Activated CD4-positive, alpha-beta T cell treated with anti-CD3 and anti-CD28 coated beads for 24 hours (primary cell): Measurements from ENCODE around the gene UNKL.

Experiments
- DNase-seq, 2 donors: peaks; one replicate each; pipeline ENCODE4 v3.0.0-alpha.2; 2020; ENCODE audit warnings: low read depth in 2 of 2

Gene UNKL

GRCh38 chr16:1414532-1415260 lies at the start of gene UNKL:
Gene UNKL (minus strand): TSS chr16:1414704. CDS start chr16:1414691, 13 bp downstream.
- peak; percentile 71 to 73 for DNase-seq

- DNase-seq: no peak
Measured at GRCh38 chr16:1461146-1461545, 46.6 kb upstream of the UNKL start.

GRCh38 chr16:1460602-1461138 lies 46.2 kb upstream of the UNKL start:
- DNase-seq: no peak

- DNase-seq: no peak
Measured at GRCh38 chr16:1459967-1460366, 45.5 kb upstream of the UNKL start.

GRCh38 chr16:1458977-1459341 lies 44.5 kb upstream of the UNKL start:
- DNase-seq: no peak

GRCh38 chr16:1458336-1458976 lies 44.0 kb upstream of the UNKL start:
- DNase-seq: no peak

GRCh38 chr16:1457489-1458245 lies 43.2 kb upstream of the UNKL start:
- no peak for DNase-seq

- DNase-seq: no peak
Measured at GRCh38 chr16:1456951-1457350, 42.4 kb upstream of the UNKL start.

- DNase-seq: no peak
Measured at GRCh38 chr16:1455190-1456171, 41.0 kb upstream of the UNKL start.

- no peak for DNase-seq
Measured at GRCh38 chr16:1454561-1454960, 40.1 kb upstream of the UNKL start.

GRCh38 chr16:1453316-1453715 lies 38.8 kb upstream of the UNKL start:
- DNase-seq: no peak

- no peak for DNase-seq
Measured at GRCh38 chr16:1452530-1452929, 38.0 kb upstream of the UNKL start.

GRCh38 chr16:1451702-1452392 lies 37.3 kb upstream of the UNKL start:
- no peak for DNase-seq

GRCh38 chr16:1450841-1451240 lies 36.3 kb upstream of the UNKL start:
- no peak for DNase-seq

- no peak for DNase-seq
Measured at GRCh38 chr16:1450218-1450617, 35.7 kb upstream of the UNKL start.

GRCh38 chr16:1449201-1449788 lies 34.8 kb upstream of the UNKL start:
- no peak for DNase-seq

GRCh38 chr16:1448536-1449116 lies 34.1 kb upstream of the UNKL start:
- no peak for DNase-seq

- DNase-seq: no peak
Measured at GRCh38 chr16:1447965-1448364, 33.5 kb upstream of the UNKL start.

GRCh38 chr16:1446296-1447080 lies 32.0 kb upstream of the UNKL start:
- DNase-seq: no peak
